Endothelial cell of umbilical vein (primary cell): ENCODE results near the gene ASXL2. TPM values are rescaled to one million over a fixed set of nuclear protein-coding genes. Genes with fewer than 3 reads are reported as not detected.

Experiments
- BruUV-seq: library from RNA; stranded (reverse); fragments of 400-500 nt; replicated peaks from 2 replicates; lab custom pipeline; 2021; lab: Mats Ljungman, UMichigan
- CTCF ChIA-PET: fragments of 300-600, 350-600 bp; sonication (Branson Sonifier 250); formaldehyde crosslinking; loops from one replicate; lab custom pipeline; 2021; ENCODE audit warnings: antibody characterized with exemption, inconsistent platforms; lab: Charles Lee
- POLR2A ChIA-PET: fragments of 300-600, 350-600 bp; sonication (Branson Sonifier 250); formaldehyde crosslinking; loops from one replicate; lab custom pipeline; 2021; ENCODE audit warnings: antibody characterized with exemption, inconsistent platforms; lab: Charles Lee
- DNase-seq: peaks from one replicate; pipeline ENCODE4 v3.0.0-alpha.2; 2011; ENCODE audit warnings: low read depth, low spot score
- FAIRE-seq: peaks from 2 replicates; lab custom pipeline; 2011; peaks lifted over from hg19 to GRCh38; lab: Jason Lieb, UNC
- H2AFZ ChIP-seq: 2 replicates; pipeline ENCODE4 v1.6.0; 2012; ENCODE audit warnings: low read depth, low read length, control low read depth, inconsistent platforms
- H3K27ac ChIP-seq: 2 replicates; pipeline ENCODE4 v1.5.1; 2011; ENCODE audit warnings: low read depth, mild to moderate bottlenecking, control low read depth, low read length, moderate library complexity; ENCODE audit not compliant: insufficient read depth
- H3K27me3 ChIP-seq, 2 experiments: 2 replicates each; pipeline versions ENCODE4 v1.6.0 to v1.6.1; 2011; ENCODE audit warnings: low read length in 2 of 2, mixed read lengths in 1 of 2; ENCODE audit not compliant: control insufficient read depth in 2 of 2, insufficient read depth in 2 of 2
- H3K36me3 ChIP-seq, 2 experiments: 2 replicates in 1 of 2; 3 replicates in 1 of 2; pipeline ENCODE4 v1.5.1; 2011; ENCODE audit warnings: low read length in 2 of 2, mild to moderate bottlenecking in 1 of 2, moderate library complexity in 1 of 2; ENCODE audit not compliant: control insufficient read depth in 2 of 2, insufficient read depth in 2 of 2; ENCODE audit errors: extremely low read depth in 1 of 2
- H3K4me1 ChIP-seq: 3 replicates; pipeline ENCODE4 v1.5.1; 2011; ENCODE audit warnings: mild to moderate bottlenecking, low read length; ENCODE audit not compliant: control insufficient read depth, insufficient read depth; ENCODE audit errors: extremely low read depth
- H3K4me2 ChIP-seq: 2 replicates; pipeline ENCODE4 v1.6.1; 2011; ENCODE audit warnings: low read length, control low read depth, mixed read lengths; ENCODE audit not compliant: insufficient read depth
- H3K4me3 ChIP-seq, 3 experiments: fragments of 200-600 bp in 1 of 3; sonication (generic), shearing (Covaris generic) in 1 of 3; replicated peaks in 1 of 3; 2 replicates each; pipeline ENCODE4 v1.5.1; 2011 to 2016; ENCODE audit warnings: control low read depth in 3 of 3, low read length in 3 of 3, mild to moderate bottlenecking in 2 of 3, inconsistent platforms in 1 of 3, low read depth in 1 of 3, moderate library complexity in 1 of 3; ENCODE audit not compliant: insufficient read depth in 1 of 3
- H3K79me2 ChIP-seq: 2 replicates; pipeline ENCODE4 v1.6.0; 2012; ENCODE audit warnings: low read length, inconsistent platforms; ENCODE audit not compliant: control insufficient read depth, insufficient read depth
- H3K9ac ChIP-seq: replicated peaks from 2 replicates; pipeline ENCODE3; 2011; ENCODE audit warnings: low read length, control low read depth; ENCODE audit not compliant: insufficient read depth; ENCODE audit errors: extremely low read depth
- H3K9me1 ChIP-seq: replicated peaks from 3 replicates; pipeline ENCODE4 v1.6.0; 2011; ENCODE audit warnings: mild to moderate bottlenecking, low read length; ENCODE audit not compliant: control insufficient read depth, insufficient read depth; ENCODE audit errors: extremely low read depth
- H3K9me3 ChIP-seq: replicated peaks from 2 replicates; pipeline ENCODE4 v1.5.1; 2012; ENCODE audit warnings: low read length, inconsistent platforms; ENCODE audit not compliant: control insufficient read depth, insufficient read depth
- H4K20me1 ChIP-seq: replicated peaks from 2 replicates; pipeline ENCODE3; 2011; ENCODE audit warnings: mild to moderate bottlenecking, low read length; ENCODE audit not compliant: control insufficient read depth, insufficient read depth; ENCODE audit errors: extremely low read depth
- CTCF ChIP-seq, 2 donors: IDR thresholded peaks; 1 replicate in 1 of 2; 2 replicates in 1 of 2; pipeline ENCODE4 v1.5.1; 2011; ENCODE audit warnings: low read length in 2 of 2, mild to moderate bottlenecking in 2 of 2, moderate library complexity in 2 of 2, control low read depth in 1 of 2, inconsistent platforms in 1 of 2, low read depth in 1 of 2; ENCODE audit not compliant: insufficient read depth in 1 of 2; ENCODE audit errors: extremely low read depth in 1 of 2
- EZH2 ChIP-seq: IDR thresholded peaks from 2 replicates; pipeline ENCODE4 v1.6.1; 2012; ENCODE audit warnings: borderline replicate concordance, low read depth, mild to moderate bottlenecking, moderate library complexity, low read length, inconsistent platforms; ENCODE audit not compliant: severe bottlenecking
- FOS ChIP-seq: IDR thresholded peaks from 2 replicates; pipeline ENCODE4 v1.6.1; 2011; ENCODE audit warnings: mild to moderate bottlenecking, low read length, moderate library complexity, borderline replicate concordance; ENCODE audit not compliant: insufficient read depth
- GATA2 ChIP-seq: IDR thresholded peaks from 2 replicates; pipeline ENCODE4 v1.7.0; 2011; ENCODE audit warnings: low read depth, mild to moderate bottlenecking, moderate library complexity, mixed read lengths, low read length; ENCODE audit not compliant: insufficient read length, insufficient read depth
- JUN ChIP-seq: IDR thresholded peaks from 2 replicates; pipeline ENCODE4 v1.6.1; 2011; ENCODE audit warnings: borderline replicate concordance, low read depth; ENCODE audit not compliant: insufficient read length, insufficient read depth
- MYC ChIP-seq: IDR thresholded peaks from one replicate; pipeline ENCODE4 v1.6.1; 2011; ENCODE audit warnings: mild to moderate bottlenecking, low read depth, low read length
- POLR2A ChIP-seq: IDR thresholded peaks from 2 replicates; pipeline ENCODE4 v1.6.1; 2012; ENCODE audit warnings: low read depth, mild to moderate bottlenecking, control low read depth, low read length
- POLR2AphosphoS5 ChIP-seq: IDR thresholded peaks from 2 replicates; pipeline ENCODE4 v1.6.1; 2012; ENCODE audit warnings: low read depth, mild to moderate bottlenecking, control low read depth, low read length, moderate library complexity; ENCODE audit not compliant: insufficient read depth
- dilution Hi-C: fragments of 300-500 bp; cut with MboI; formaldehyde crosslinking; loops from one replicate; pipeline ENCODE4 v1.15.0; 2019; ENCODE audit warnings: low sequenced_read_pairs; ENCODE audit not compliant: extremely low pct_ligation_motif_present
- intact Hi-C: fragments of 100-400 bp; cut with micrococcal nuclease; formaldehyde crosslinking; loops from one replicate; pipeline ENCODE4 v1.10.0; 2022
- polyA plus RNA-seq, 4 experiments: library from polyadenylated mRNA; depleted of rRNA in 3 of 4; stranded (reverse) in 3 of 4; unstranded in 1 of 4; fragments of >200 nt; gene quantifications; 2 replicates each; pipeline versions ENCODE4 v1.2.1 to v1.2.3, GENCODE V29; 2011 to 2012; ENCODE audit warnings: missing spikeins in 1 of 4
- total RNA-seq: library from RNA; stranded (reverse); gene quantifications from 2 replicates; pipeline ENCODE4 v1.2.3, GENCODE V29; 2021
- TF ChIP-seq, protein P1 (sequence below): IDR thresholded peaks from 2 replicates; pipeline ENCODE4 v1.6.1; 2011; ENCODE audit not compliant: insufficient read depth, insufficient read length

Gene ASXL2
- total and polyA plus RNA-seq, 2 donors (not counting 3 experiments of a cell fraction or from before 2014, with no cell fraction given) = 6.1 to 33.8 TPM

- ChIA-PET CTCF (no interaction called here), POLR2A (no interaction called here)
- H3K79me2 ChIP-seq = no peaks in the 10 kb centered on the region
- dilution Hi-C loops (no loop called here), intact Hi-C loops (no loop called here)
- H3K9me1 ChIP-seq = no peaks in the 10 kb centered on the region
- DNase-seq = no peak
- FAIRE-seq = no peak
- no peaks in the 10 kb centered on the region for H3K36me3 ChIP-seq
- peaks cover 0 to 4% of the 10 kb centered on the region in 2 experiments for H3K27me3 ChIP-seq
- H3K4me1 ChIP-seq = no peaks in the 10 kb centered on the region
- H3K27ac ChIP-seq = no peak overlapping the region
- H3K9me3 ChIP-seq = no peaks in the 10 kb centered on the region
- H3K4me2 ChIP-seq = no peak overlapping the region
- TF ChIP-seq, protein P1, sequence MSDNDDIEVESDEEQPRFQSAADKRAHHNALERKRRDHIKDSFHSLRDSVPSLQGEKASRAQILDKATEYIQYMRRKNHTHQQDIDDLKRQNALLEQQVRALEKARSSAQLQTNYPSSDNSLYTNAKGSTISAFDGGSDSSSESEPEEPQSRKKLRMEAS = no peak
- TF ChIP-seq CTCF (IDR thresholded peaks at IDR 0.05; ENCODE audit: extremely low read depth in 1 of 2, insufficient read depth in 1 of 2, low read depth in 1 of 2, low read length in 2 of 2) (no peak), JUN (no peak), FOS (no peak), EZH2 (no peak), POLR2A (no peak), MYC (no peak), POLR2AphosphoS5 (no peak), GATA2 (no peak)
- no peaks in the 10 kb centered on the region for H4K20me1 ChIP-seq
- no peak overlapping the region for H2AFZ ChIP-seq
- BruUV-seq = no TSS peak
- no peak overlapping the region for H3K9ac ChIP-seq
- no peak overlapping the region for H3K4me3 ChIP-seq
Observed at GRCh38 chr2:25887624-25888242, 9.4 kb upstream of the ASXL2 start.
